HEK293T (cell line): Measurements from ENCODE around the gene EXOC4.

Experiments
- ARNT ChIP-seq: fragments of 450-650 bp; IDR thresholded peaks from 2 replicates; pipeline ENCODE4 v1.6.1; 2017; ENCODE audit warnings: mild to moderate bottlenecking
- BHLHE40 ChIP-seq: fragments of 450-650 bp; IDR thresholded peaks from 2 replicates; pipeline ENCODE4 v1.6.1; 2016; ENCODE audit warnings: mild to moderate bottlenecking, moderate library complexity, borderline replicate concordance
- CTBP1 ChIP-seq: fragments of 450-650 bp; IDR thresholded peaks from 2 replicates; pipeline ENCODE4 v1.6.1; 2016; ENCODE audit warnings: borderline replicate concordance
- ELF4 ChIP-seq: fragments of 450-650 bp; IDR thresholded peaks from 2 replicates; pipeline ENCODE4 v1.6.1; 2017; ENCODE audit warnings: antibody characterized with exemption
- FOXM1 ChIP-seq: fragments of 450-650 bp; IDR thresholded peaks from 2 replicates; pipeline ENCODE4 v1.6.1; 2017; ENCODE audit warnings: mild to moderate bottlenecking, borderline replicate concordance
- L3MBTL2 ChIP-seq: fragments of 450-650 bp; conservative IDR thresholded peaks from 2 replicates; pipeline ENCODE4 v1.6.1; 2016; ENCODE audit warnings: mild to moderate bottlenecking
- LEF1 ChIP-seq: fragments of 450-650 bp; IDR thresholded peaks from 2 replicates; pipeline ENCODE4 v1.6.1; 2017; ENCODE audit warnings: mild to moderate bottlenecking, borderline replicate concordance
- NFRKB ChIP-seq: fragments of 450-650 bp; IDR thresholded peaks from 2 replicates; pipeline ENCODE4 v1.6.1; 2016; ENCODE audit warnings: mild to moderate bottlenecking, moderate library complexity
- PKNOX1 ChIP-seq: fragments of 450-650 bp; IDR thresholded peaks from 2 replicates; pipeline ENCODE4 v1.6.1; 2016
- SP1 ChIP-seq: fragments of 450-650 bp; IDR thresholded peaks from 2 replicates; pipeline ENCODE4 v1.6.1; 2017
- SUZ12 ChIP-seq: fragments of 450-650 bp; IDR thresholded peaks from 2 replicates; pipeline ENCODE4 v1.6.1; 2016; ENCODE audit warnings: mild to moderate bottlenecking
- ZNF384 ChIP-seq: fragments of 450-650 bp; IDR thresholded peaks from 2 replicates; pipeline ENCODE4 v1.6.1; 2016

GRCh38 chr7:133511252-133511651, 258.4 kb downstream of the EXOC4 start:
- TF ChIP-seq ARNT = no peak
- TF ChIP-seq FOXM1 = no peak
- no peak for TF ChIP-seq NFRKB
- no peak for TF ChIP-seq LEF1
- no peak for TF ChIP-seq ELF4
- no peak for TF ChIP-seq SUZ12
- no peak for TF ChIP-seq BHLHE40
- no peak for TF ChIP-seq ZNF384
- TF ChIP-seq PKNOX1 = no peak
- TF ChIP-seq SP1 = no peak
- TF ChIP-seq L3MBTL2 = no peak
- no peak for TF ChIP-seq CTBP1
